GM19023 (cell line): ENCODE measurements around the gene PLAGL2.

Experiments
- ATAC-seq: cut with Tn5 transposase; IDR thresholded peaks from one replicate; pipeline ENCODE4 v1.9.1; 2021; ENCODE audit warnings: mild to moderate bottlenecking, moderate library complexity; ENCODE audit not compliant: unreplicated experiment

The PLAGL2 gene

GRCh38 chr20:32231847-32232246 is 24.3 kb upstream of the PLAGL2 start:
- ATAC-seq = no peak

DNA sequence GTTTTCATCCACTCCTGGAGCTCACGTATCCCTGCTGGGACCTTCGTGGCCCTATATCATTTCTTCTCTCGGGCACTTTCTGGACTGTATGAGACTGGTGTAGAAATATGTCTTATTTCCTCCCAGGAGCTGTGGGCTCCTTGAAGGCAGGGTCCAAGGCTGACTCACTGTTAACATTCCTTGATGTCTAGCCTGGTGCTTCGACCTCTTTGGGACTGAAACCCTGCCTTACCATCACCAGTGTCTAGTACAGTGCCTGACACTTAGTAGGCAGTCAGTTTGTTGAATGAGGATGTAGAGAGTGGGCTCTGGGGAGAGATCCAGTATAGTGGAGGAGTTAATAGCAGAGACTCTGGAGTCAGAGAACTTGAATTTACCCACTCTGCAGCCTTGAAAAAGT is 23.7 kb upstream of the PLAGL2 start:
- no peak for ATAC-seq

GRCh38 chr20:32230707-32231106 is 23.2 kb upstream of the PLAGL2 start:
- ATAC-seq = no peak

GRCh38 chr20:32229251-32229747 is 21.8 kb upstream of the PLAGL2 start:
- ATAC-seq = no peak

- ATAC-seq = no peak
Observed at GRCh38 chr20:32227744-32228688, 20.5 kb upstream of the PLAGL2 start.

GRCh38 chr20:32227306-32227705 is 19.8 kb upstream of the PLAGL2 start:
- no peak for ATAC-seq

- ATAC-seq = no peak
Observed at GRCh38 chr20:32226391-32226790, 18.8 kb upstream of the PLAGL2 start.

DNA sequence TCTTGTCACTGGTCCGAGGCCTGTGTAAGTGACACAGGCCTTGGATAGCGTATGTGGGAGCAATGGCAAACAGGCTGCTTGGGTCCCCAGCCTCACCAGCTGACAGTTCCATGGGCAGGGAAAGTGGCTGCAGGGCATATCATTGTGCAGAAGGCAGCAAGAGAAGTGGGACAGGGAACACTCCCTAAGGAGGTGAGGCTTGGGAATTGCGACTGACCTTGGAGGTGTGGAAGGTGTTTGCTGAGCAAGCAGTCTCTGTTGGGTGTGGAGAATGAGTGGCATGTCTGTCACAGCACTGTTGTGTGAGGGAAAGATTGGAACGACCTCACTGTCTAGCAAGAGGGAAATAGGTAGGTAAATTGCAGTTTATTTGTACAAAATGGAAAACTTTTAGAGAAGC is 16.9 kb upstream of the PLAGL2 start:
- ATAC-seq = no peak

DNA sequence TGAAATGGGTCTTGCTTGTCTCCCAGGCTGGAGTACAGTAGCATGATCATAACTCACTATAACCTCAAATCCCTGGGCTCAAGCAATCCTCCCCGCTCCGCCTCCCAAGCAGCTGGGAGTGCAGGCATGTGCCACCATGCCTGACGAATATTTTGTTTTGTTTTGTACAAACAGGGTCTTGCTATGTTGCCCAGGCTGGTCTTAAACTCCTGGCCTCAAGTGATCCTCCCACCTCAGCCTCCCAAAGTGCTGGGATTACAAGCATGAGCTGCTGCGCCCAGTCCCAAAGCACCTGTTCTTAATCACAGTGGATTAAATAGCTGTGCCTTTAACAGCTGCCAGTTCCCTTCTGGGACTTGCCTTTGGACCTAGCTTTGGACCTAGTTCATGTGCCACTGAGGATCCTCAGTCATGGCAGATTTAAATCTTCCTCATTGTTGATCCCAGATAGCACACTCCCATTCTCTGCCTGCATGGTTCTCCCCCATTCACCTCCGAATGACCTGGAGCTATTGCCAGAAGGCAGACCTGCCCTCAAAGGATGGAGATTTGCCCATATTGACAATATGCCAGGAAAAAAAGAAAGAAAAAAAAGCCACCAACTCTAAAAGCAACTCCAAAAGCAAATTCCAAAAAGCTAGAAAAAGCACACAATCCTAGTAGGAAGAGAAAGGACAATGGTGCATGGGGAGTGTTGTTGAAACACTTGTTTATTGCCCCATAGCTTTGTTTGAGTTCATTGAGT is 10.8 kb upstream of the PLAGL2 start:
- ATAC-seq = no peak

- no peak for ATAC-seq
Observed at GRCh38 chr20:32216179-32217142, 8.9 kb upstream of the PLAGL2 start.

GRCh38 chr20:32215729-32216128 is 8.2 kb upstream of the PLAGL2 start:
- no peak for ATAC-seq

- no peak for ATAC-seq
Observed at GRCh38 chr20:32215147-32215546, 7.6 kb upstream of the PLAGL2 start.

DNA sequence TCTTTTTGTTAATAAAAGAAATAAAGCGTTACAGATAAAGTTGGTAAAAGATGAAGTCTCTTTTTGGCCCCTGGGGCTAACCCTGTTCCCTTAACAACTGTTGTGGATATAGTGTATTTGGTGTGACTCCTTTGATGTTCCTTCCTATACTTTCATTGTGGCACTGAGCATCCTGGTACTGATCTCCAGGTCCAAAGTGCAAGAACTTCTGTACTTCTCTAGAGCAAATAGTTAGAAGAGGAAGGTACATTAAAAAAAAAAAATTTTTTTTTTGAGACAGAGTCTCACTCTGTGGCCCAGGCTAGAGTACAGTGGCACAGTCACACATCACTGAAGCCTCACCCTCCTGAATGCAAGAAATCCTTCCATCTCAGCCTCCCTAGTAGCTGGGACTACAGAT is 6.3 kb upstream of the PLAGL2 start:
- ATAC-seq = no peak

DNA sequence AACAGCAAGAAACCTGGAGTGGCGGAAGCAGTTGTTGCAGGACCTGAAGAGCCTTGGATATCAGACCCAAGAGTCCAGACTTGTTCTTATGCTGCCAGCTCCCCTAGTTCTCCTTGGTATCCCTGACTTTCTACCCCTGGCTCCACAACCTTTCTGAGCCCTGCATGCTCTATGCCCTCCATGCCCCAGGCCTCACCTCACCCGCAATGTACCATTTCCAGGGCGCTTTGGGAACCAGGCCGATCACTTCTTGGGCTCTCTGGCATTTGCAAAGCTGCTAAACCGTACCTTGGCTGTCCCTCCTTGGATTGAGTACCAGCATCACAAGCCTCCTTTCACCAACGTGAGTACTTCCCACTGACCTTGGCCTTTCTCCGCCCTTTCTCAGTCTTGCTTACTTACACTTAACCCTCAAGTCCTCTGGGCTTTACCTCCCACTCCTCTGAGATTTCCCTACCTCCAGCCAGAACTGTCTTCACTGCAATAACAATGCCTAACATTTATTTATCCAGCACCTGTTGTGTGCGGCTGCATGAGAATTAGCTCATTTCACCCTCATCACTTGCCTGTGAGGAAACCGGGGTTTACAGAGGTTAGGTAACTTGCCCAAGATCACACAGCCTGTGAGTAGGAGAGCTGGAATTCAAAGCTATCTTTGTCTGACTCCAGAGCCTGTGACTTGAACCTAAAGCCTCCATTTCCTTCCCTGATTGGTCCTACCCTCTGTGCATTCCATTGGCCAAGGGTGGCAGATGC is 2.5 kb upstream of the PLAGL2 start:
- no peak for ATAC-seq

- no peak for ATAC-seq
Observed at GRCh38 chr20:32208499-32209154, 1.1 kb upstream of the PLAGL2 start.

GRCh38 chr20:32206760-32207625 is 550 bp downstream of the PLAGL2 start:
- peak; percentile 29 for ATAC-seq

DNA sequence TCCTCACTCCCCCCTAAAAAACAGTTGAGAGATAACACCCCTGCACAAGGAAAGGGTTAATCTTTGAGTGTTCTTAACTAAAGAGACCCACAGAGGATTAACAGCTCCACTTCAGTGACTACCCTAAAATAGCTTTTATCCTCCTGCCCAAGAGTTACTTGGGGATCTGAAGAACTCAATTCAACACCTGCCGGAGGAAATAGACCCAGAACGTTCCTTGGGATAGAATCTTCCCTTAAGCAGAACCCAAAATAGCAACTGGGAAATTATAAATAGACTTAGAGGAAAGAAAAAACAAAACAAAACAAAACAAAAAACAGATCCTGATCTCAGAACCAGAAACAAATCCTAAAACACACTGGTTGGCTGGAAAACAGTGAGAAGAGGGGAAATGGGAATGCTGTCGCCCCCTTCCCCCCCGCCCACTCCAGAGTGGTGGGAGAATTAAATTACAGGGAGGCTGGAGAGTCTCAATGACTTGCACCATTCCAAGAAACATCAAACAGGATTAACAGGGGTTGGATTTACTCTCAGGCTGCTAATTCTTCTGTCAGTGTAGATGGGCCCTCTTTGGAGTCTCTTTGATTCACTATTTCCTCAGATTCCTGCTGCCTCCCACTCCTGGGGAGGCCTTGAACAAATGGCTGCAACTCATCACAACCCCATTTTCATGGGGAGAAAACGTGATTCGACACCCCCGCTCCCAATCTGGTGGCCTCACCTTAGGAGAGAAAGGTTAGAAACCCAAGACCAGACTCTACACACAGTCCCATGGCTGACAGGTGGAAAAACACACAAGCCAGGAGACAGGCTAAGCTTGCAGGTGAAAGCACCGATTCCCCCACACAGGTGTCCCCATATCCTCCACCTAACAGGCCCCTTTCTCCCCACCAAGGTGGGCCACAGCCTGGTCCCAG is 1.4 kb downstream of the PLAGL2 start:
- no peak for ATAC-seq
